Skin epidermis (tissue), 12 donors: ENCODE measurements around the gene WAPL.
"Not testable (repeated sequence)": the region's sequence is repeated elsewhere in the genome, so short reads cannot be mapped to it uniquely, and the experiment has no call there.

Experiments
- H3K27ac ChIP-seq, 21 experiments: fragments of 200-600 bp; sonication (generic) in 11 of 21; one replicate each; pipeline ENCODE4 v1.5.0; 2020; ENCODE audit warnings: mild to moderate bottlenecking in 3 of 21, inconsistent platforms in 2 of 21, moderate library complexity in 2 of 21
- H3K4me3 ChIP-seq, 7 experiments: fragments of 200-600 bp; sonication (generic) in 2 of 7; one replicate each; pipeline ENCODE4 v1.5.0; 2020; ENCODE audit warnings: inconsistent platforms in 2 of 7, mild to moderate bottlenecking in 2 of 7, moderate library complexity in 1 of 7

The WAPL gene

GRCh38 chr10:86521678-86522509 lies at the start of gene WAPL:
WAPL (minus strand) TSS chr10:86521792; CDS start chr10:86518069, 3,723 bp downstream.
- H3K4me3 ChIP-seq: peak within 1 kb of the TSS; percentile 81 to 99 (median 92)
- H3K27ac ChIP-seq: peak within 1 kb of the TSS; percentile 82 to 99 (median 98)

GRCh38 chr10:86569335-86569734 lies 47.7 kb upstream of the WAPL start:
- Histone ChIP-seq H3K27ac (no peak overlapping the region), H3K4me3 (no peak overlapping the region)

- H3K4me3 ChIP-seq, H3K27ac ChIP-seq: not testable (repeated sequence)
Observed at GRCh38 chr10:86566518-86566917, 44.9 kb upstream of the WAPL start.

- H3K27ac ChIP-seq, H3K4me3 ChIP-seq: not testable (repeated sequence)
Observed at GRCh38 chr10:86563338-86563737, 41.7 kb upstream of the WAPL start.

GRCh38 chr10:86558695-86559094 lies 37.1 kb upstream of the WAPL start:
- H3K27ac ChIP-seq: peak overlapping the region in 1 of 21 experiments; percentile 9
- H3K4me3 ChIP-seq: not testable (repeated sequence)

- peak overlapping the region in 6 of 21 experiments; percentile 12 to 57 (median 30) for H3K27ac ChIP-seq
Observed at GRCh38 chr10:86556933-86557649, 35.5 kb upstream of the WAPL start.

GRCh38 chr10:86556532-86556931 lies 34.9 kb upstream of the WAPL start:
- Histone ChIP-seq H3K27ac (peak overlapping the region in 8 of 21 experiments; percentile 9 to 65 (median 32)), H3K4me3 (no peak overlapping the region)

More at GRCh38 chr10:86556933-86557649, 35.5 kb upstream of the WAPL start:
- no peak overlapping the region for H3K4me3 ChIP-seq

- Histone ChIP-seq H3K27ac (no peak overlapping the region), H3K4me3 (no peak overlapping the region)
Observed at GRCh38 chr10:86553639-86554038, 32.0 kb upstream of the WAPL start.

- Histone ChIP-seq H3K27ac (no peak overlapping the region), H3K4me3 (no peak overlapping the region)
Observed at GRCh38 chr10:86553213-86553612, 31.6 kb upstream of the WAPL start.

GRCh38 chr10:86547296-86547695 lies 25.7 kb upstream of the WAPL start:
- Histone ChIP-seq H3K4me3 (no peak overlapping the region), H3K27ac (no peak overlapping the region)

GRCh38 chr10:86545101-86545500 lies 23.5 kb upstream of the WAPL start:
- Histone ChIP-seq H3K27ac (no peak overlapping the region), H3K4me3 (no peak overlapping the region)

GRCh38 chr10:86540016-86540415 lies 18.4 kb upstream of the WAPL start:
- H3K27ac ChIP-seq: no peak overlapping the region
- H3K4me3 ChIP-seq: no peak overlapping the region

- H3K4me3 ChIP-seq: no peak overlapping the region
Observed at GRCh38 chr10:86538547-86538946, 17.0 kb upstream of the WAPL start.

GRCh38 chr10:86538040-86538439 lies 16.4 kb upstream of the WAPL start:
- H3K27ac ChIP-seq, H3K4me3 ChIP-seq: not testable (repeated sequence)

More at GRCh38 chr10:86538547-86538946, 17.0 kb upstream of the WAPL start:
- no peak overlapping the region for H3K27ac ChIP-seq

GRCh38 chr10:86536294-86536861 lies 14.8 kb upstream of the WAPL start:
- H3K27ac ChIP-seq: peak overlapping the region in 11 of 21 experiments; percentile 6 to 83 (median 62)

GRCh38 chr10:86535132-86535882 lies 13.7 kb upstream of the WAPL start:
- peak overlapping the region; percentile 29 to 44 (median 37) for H3K4me3 ChIP-seq
- H3K27ac ChIP-seq: peak overlapping the region in 19 of 21 experiments; percentile 9 to 83 (median 64)

More at GRCh38 chr10:86536294-86536861, 14.8 kb upstream of the WAPL start:
- H3K4me3 ChIP-seq: peak overlapping the region in 6 of 7 experiments; percentile 29 to 44 (median 37)

GRCh38 chr10:86533328-86533727 lies 11.7 kb upstream of the WAPL start:
- H3K4me3 ChIP-seq: no peak overlapping the region

GRCh38 chr10:86528736-86529135 lies 7.1 kb upstream of the WAPL start:
- H3K27ac ChIP-seq, H3K4me3 ChIP-seq: not testable (repeated sequence)

More at GRCh38 chr10:86533328-86533727, 11.7 kb upstream of the WAPL start:
- H3K27ac ChIP-seq: no peak overlapping the region

- Histone ChIP-seq H3K4me3 (no peak overlapping the region), H3K27ac (no peak overlapping the region)
Observed at GRCh38 chr10:86526606-86527005, 5.0 kb upstream of the WAPL start.

GRCh38 chr10:86525713-86526112 lies 4.1 kb upstream of the WAPL start:
- H3K4me3 ChIP-seq, H3K27ac ChIP-seq: not testable (repeated sequence)
